Mammary epithelial cell (primary cell): Measurements from ENCODE around the gene MED10.

Source experiments
- EZH2 ChIP-seq: IDR thresholded peaks from 2 replicates; pipeline ENCODE4 v1.6.1; 2012; ENCODE audit warnings: low read length, inconsistent platforms, borderline replicate concordance
- TF ChIP-seq, protein P1 (sequence below), 2 donors: IDR thresholded peaks in 1 of 2; conservative IDR thresholded peaks in 1 of 2; 2 replicates each; pipeline ENCODE4 v1.5.1; 2011 to 2012; ENCODE audit warnings: inconsistent platforms in 2 of 2, low read length in 2 of 2, mild to moderate bottlenecking in 2 of 2, control low read depth in 1 of 2, low read depth in 1 of 2; ENCODE audit not compliant: insufficient read depth in 1 of 2; ENCODE audit errors: extremely low read depth in 1 of 2

DNA sequence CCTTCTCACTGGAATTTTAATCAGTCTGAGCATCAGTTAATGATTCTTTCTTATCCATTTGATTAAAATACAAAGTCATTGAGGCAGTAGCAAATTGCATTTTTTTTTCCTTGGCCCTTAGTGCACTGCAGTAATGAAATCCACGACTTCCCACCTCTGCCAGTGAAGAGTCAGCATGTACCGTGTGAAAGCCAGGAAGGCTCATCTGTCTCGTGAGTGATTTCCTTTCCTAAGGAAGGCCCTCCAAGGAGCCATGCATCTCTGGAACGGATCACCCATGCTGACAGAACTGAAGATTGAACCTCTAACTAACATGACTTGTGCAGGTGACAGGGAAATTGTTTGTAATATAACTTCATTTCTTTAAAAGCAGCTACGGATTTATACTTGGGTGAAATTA lies 51.6 kb downstream of the MED10 start:
- TF ChIP-seq, protein P1, sequence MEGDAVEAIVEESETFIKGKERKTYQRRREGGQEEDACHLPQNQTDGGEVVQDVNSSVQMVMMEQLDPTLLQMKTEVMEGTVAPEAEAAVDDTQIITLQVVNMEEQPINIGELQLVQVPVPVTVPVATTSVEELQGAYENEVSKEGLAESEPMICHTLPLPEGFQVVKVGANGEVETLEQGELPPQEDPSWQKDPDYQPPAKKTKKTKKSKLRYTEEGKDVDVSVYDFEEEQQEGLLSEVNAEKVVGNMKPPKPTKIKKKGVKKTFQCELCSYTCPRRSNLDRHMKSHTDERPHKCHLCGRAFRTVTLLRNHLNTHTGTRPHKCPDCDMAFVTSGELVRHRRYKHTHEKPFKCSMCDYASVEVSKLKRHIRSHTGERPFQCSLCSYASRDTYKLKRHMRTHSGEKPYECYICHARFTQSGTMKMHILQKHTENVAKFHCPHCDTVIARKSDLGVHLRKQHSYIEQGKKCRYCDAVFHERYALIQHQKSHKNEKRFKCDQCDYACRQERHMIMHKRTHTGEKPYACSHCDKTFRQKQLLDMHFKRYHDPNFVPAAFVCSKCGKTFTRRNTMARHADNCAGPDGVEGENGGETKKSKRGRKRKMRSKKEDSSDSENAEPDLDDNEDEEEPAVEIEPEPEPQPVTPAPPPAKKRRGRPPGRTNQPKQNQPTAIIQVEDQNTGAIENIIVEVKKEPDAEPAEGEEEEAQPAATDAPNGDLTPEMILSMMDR (conservative IDR thresholded peaks at IDR 0.05 in 1 of 2, IDR thresholded peaks at IDR 0.05 in 1 of 2; ENCODE audit: extremely low read depth in 1 of 2, insufficient read depth in 1 of 2, low read depth in 1 of 2, low read length in 2 of 2), result no peak
- TF ChIP-seq EZH2, result no peak
